GM19025 (cell line): ENCODE measurements around the gene SLC2A4.

Experiments used
- ATAC-seq: cut with Tn5 transposase; IDR thresholded peaks from one replicate; pipeline ENCODE4 v1.9.1; 2021; ENCODE audit warnings: mild to moderate bottlenecking, low read depth, moderate library complexity; ENCODE audit not compliant: unreplicated experiment

The SLC2A4 gene

GRCh38 chr17:7246779-7247178 is 34.7 kb upstream of the SLC2A4 start:
- no peak for ATAC-seq

GRCh38 chr17:7248796-7249195 is 32.7 kb upstream of the SLC2A4 start:
- ATAC-seq: no peak

- no peak for ATAC-seq
Measured at GRCh38 chr17:7249214-7249613, 32.3 kb upstream of the SLC2A4 start.

GRCh38 chr17:7249830-7250229 is 31.7 kb upstream of the SLC2A4 start:
- ATAC-seq: no peak

- ATAC-seq: no peak
Measured at GRCh38 chr17:7250695-7251627, 30.6 kb upstream of the SLC2A4 start.

- peak; percentile 89 for ATAC-seq
Measured at GRCh38 chr17:7251661-7252175, 29.8 kb upstream of the SLC2A4 start, which contains the start of gene CTDNEP1. Gene CTDNEP1 (minus strand): TSS chr17:7251734. CDS start chr17:7251296, 438 bp downstream.

GRCh38 chr17:7252176-7253043 is 29.1 kb upstream of the SLC2A4 start, which contains the start of gene ELP5:
Gene ELP5 (plus strand): TSS chr17:7252215. CDS start chr17:7252551, 336 bp downstream.
- ATAC-seq: peak; percentile 27

- ATAC-seq: no peak
Measured at GRCh38 chr17:7253082-7253481, 28.4 kb upstream of the SLC2A4 start.

GRCh38 chr17:7254511-7254910 is 27.0 kb upstream of the SLC2A4 start:
- ATAC-seq: no peak

- ATAC-seq: no peak
Measured at GRCh38 chr17:7256766-7257456, 24.6 kb upstream of the SLC2A4 start.

- ATAC-seq: no peak
Measured at GRCh38 chr17:7258731-7259554, 22.6 kb upstream of the SLC2A4 start.

- ATAC-seq: no peak
Measured at GRCh38 chr17:7259555-7259889, 22.0 kb upstream of the SLC2A4 start.

GRCh38 chr17:7260151-7260550 is 21.4 kb upstream of the SLC2A4 start:
- no peak for ATAC-seq

- ATAC-seq: no peak
Measured at GRCh38 chr17:7260651-7261378, 20.7 kb upstream of the SLC2A4 start.

- ATAC-seq: no peak
Measured at GRCh38 chr17:7261379-7262191, 19.9 kb upstream of the SLC2A4 start.

- ATAC-seq: no peak
Measured at GRCh38 chr17:7262192-7262934, 19.2 kb upstream of the SLC2A4 start, which contains the start of gene CLDN7. Gene CLDN7 (minus strand): TSS chr17:7262478. CDS start chr17:7262043, 435 bp downstream.
